ENCODE data around the gene CPSF6.
"Not testable (repeated sequence)": the region's sequence is repeated elsewhere in the genome, so short reads cannot be mapped to it uniquely, and the experiment has no call there.

The CPSF6 gene

DNA sequence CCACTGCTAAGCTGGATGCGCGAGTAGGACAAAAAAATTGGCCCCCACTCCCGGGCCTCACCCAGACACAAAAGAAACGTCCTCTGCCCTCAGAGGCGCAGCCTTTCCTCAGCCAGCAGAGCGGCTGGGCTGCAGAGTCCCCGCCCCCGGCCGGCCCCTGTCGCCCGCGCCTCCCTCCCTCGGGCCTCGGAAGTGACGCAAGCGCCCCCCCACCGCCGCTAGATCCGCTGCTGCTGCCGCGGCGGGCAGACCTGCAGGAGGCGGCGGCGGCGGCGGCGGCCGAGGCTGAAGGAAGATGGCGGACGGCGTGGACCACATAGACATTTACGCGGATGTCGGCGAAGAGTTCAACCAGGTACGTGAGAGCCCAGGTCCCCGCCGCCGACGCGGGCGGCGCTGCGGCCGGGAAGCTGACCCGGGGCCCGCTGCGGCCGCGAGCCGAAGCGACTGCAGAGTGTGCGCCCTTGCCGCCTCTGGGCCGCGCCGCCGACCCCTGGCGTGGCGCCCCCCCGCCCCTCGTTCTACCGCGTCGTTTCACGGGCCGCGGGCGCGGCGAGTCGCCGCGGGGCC lies at the start of gene CPSF6:
Gene CPSF6, plus strand, starts transcription at position 218 of the 570 bp plus-strand sequence. Its CDS starts 78 bp downstream, at position 296.
- DNase-seq: peak; percentile 93
- Mint-ChIP-seq H3K27ac (peak within 1 kb of the TSS; percentile 99), H3K9me3 (no peaks in the 10 kb centered on the region), H3K27me3 (no peaks in the 10 kb centered on the region), H3K4me1 (peaks cover 16 to 32% of the 10 kb centered on the region in 2 donors), H3K4me3 (peak within 1 kb of the TSS; percentile 96 to 97), H3K36me3 (peaks cover 4 to 15% of the 10 kb centered on the region in 2 donors)
- peak; percentile 93 to 95 for ATAC-seq (replicated peaks)

DNA sequence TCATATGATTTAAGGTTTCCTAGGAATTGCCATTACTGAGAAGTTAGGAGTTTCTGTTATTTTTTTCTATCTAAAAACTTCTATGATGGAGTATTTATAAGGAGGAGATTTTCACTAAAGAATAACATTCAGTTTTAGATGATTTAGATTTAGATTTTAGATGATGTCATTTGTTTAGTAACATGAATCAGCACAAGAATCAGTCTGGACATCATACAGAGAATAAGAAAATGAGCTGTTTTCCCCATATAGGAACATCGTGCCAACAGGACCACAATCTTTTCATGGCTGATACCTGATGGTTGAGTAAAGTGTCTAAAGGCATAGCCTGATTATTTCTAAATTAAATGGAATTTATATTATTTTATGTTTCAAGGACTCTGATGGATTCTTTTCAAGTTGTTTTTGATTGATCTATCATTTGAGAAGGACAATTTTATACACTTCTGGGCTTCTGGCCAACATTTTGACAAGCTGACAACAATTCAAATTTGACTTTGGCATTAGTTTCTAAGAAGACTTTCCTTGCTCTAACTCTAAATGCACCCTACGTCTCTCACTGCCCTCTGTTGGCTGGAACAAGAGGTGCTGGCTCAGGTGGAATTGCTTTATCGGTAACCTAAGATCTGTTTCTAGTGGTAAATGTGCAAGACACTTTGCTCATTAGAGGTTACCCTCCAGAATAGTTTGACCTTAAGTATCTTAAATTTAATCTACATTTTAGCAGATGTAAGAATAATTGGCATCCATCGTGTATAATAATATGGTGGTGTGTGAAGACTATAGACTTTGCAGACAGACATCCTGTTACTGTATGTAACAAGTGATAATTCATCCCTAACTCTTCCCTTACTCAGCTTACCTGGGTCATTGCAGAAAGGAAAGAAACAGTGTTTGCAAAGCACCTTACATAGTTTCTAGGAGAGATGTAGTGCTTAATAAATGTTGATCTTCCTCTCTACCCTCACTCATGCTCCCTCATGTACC lies 42.8 kb upstream of the CPSF6 start:
- no peaks in the 10 kb centered on the region for H3K4me1 Mint-ChIP-seq
- H3K27me3 Mint-ChIP-seq: peaks cover 0 to 4% of the 10 kb centered on the region in 2 donors
- H3K36me3 Mint-ChIP-seq: peaks cover 11 to 18% of the 10 kb centered on the region in 2 donors
- ATAC-seq (replicated peaks) (no peak), DNase-seq (no peak)
- no peak overlapping the region for H3K4me3 Mint-ChIP-seq
- no peak overlapping the region for H3K27ac Mint-ChIP-seq
- H3K9me3 Mint-ChIP-seq: peaks cover 37 to 38% of the 10 kb centered on the region in 2 donors

DNA sequence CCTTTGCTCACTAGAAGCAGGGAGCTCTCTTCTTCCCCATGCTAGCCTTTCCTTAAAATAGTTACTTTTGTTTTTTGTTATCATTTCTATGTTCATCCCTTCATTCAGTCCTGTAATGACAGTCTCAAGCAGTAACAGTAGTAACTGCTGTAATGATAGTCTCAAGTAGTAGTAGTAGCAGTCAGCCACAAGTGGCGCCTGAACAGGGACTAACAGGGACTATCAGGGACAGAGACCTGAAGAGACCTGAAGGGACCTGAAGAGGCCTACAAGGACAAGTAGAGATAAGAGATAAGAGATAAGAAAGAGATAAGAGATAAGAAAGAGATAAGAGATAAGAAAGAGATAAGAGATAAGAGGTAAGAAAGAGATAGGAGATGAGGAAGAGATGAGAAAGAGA lies 39.4 kb upstream of the CPSF6 start:
- Mint-ChIP-seq H3K27me3 (peaks cover 0 to 10% of the 10 kb centered on the region in 2 donors), H3K36me3 (peaks cover 8 to 13% of the 10 kb centered on the region in 2 donors), H3K9me3 (peaks cover 37 to 41% of the 10 kb centered on the region in 2 donors)
- not testable (repeated sequence) for ATAC-seq (replicated peaks); H3K4me3 Mint-ChIP-seq; H3K4me1 Mint-ChIP-seq; DNase-seq; H3K27ac Mint-ChIP-seq

- DNase-seq: no peak
- Mint-ChIP-seq H3K9me3 (peaks cover 41 to 43% of the 10 kb centered on the region in 2 donors), H3K4me3 (no peak overlapping the region), H3K36me3 (peaks cover 4 to 6% of the 10 kb centered on the region in 2 donors), H3K27me3 (peaks cover 0 to 10% of the 10 kb centered on the region in 2 donors), H3K27ac (no peak overlapping the region), H3K4me1 (no peaks in the 10 kb centered on the region)
- no peak for ATAC-seq (replicated peaks)
Observed at GRCh38 chr12:69204191-69204590, 35.2 kb upstream of the CPSF6 start.

DNA sequence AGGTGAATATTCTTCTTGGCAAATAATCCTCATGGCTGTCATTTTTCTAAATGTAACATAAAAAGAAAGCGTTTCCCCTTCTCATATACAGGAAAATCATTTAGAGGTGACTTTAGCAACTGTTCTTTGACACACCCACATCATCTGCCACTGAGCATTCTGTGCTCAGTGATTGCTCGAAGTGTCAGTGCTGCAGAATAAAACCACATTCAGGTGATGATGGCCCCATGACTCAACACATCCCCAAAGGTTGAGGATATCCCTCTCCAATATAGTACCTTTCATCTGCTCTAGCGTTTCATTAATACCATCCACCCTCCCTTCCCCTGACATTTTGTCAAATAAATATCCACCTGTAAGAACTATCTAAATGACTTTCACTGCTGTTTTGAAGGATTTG lies 28.7 kb upstream of the CPSF6 start:
- Mint-ChIP-seq H3K27ac (no peak overlapping the region), H3K4me3 (no peak overlapping the region), H3K27me3 (peaks cover 0 to 5% of the 10 kb centered on the region in 2 donors), H3K4me1 (no peaks in the 10 kb centered on the region), H3K36me3 (no peaks in the 10 kb centered on the region), H3K9me3 (peaks cover 12 to 14% of the 10 kb centered on the region in 2 donors)
- DNase-seq: no peak
- ATAC-seq (replicated peaks): no peak

- no peaks in the 10 kb centered on the region for H3K36me3 Mint-ChIP-seq
- no peak for DNase-seq
- ATAC-seq (replicated peaks): no peak
- H3K4me1 Mint-ChIP-seq: no peaks in the 10 kb centered on the region
- no peak overlapping the region for H3K27ac Mint-ChIP-seq
- peaks cover 0 to 5% of the 10 kb centered on the region in 2 donors for H3K27me3 Mint-ChIP-seq
- H3K9me3 Mint-ChIP-seq: peaks cover 12% of the 10 kb centered on the region in 2 donors
- no peak overlapping the region for H3K4me3 Mint-ChIP-seq
Observed at GRCh38 chr12:69211160-69211559, 28.2 kb upstream of the CPSF6 start.

DNA sequence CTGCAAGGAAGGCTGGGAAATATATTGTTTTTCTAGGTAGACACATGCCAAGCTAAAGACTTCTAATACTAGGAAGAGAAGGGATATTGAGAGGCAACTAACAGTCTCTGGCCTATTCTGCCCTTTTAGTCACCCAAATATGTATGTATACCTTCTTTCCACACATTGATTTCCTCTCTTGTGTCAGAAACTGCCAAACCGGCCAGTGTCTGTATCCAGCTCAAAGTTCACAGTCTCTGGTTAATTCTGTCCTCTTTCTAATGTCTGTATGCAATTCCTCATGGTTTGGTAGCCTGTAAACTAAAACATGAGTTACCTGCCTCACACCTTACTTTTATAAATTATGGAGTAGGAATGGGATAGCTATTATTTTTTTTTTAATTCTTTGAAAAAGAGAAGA lies 25.2 kb upstream of the CPSF6 start:
- no peaks in the 10 kb centered on the region for H3K4me1 Mint-ChIP-seq
- ATAC-seq (replicated peaks) (no peak), DNase-seq (no peak)
- peaks cover 0 to 5% of the 10 kb centered on the region in 2 donors for H3K27me3 Mint-ChIP-seq
- H3K4me3 Mint-ChIP-seq: no peak overlapping the region
- H3K36me3 Mint-ChIP-seq: no peaks in the 10 kb centered on the region
- H3K27ac Mint-ChIP-seq: no peak overlapping the region
- H3K9me3 Mint-ChIP-seq: no peaks in the 10 kb centered on the region

DNA sequence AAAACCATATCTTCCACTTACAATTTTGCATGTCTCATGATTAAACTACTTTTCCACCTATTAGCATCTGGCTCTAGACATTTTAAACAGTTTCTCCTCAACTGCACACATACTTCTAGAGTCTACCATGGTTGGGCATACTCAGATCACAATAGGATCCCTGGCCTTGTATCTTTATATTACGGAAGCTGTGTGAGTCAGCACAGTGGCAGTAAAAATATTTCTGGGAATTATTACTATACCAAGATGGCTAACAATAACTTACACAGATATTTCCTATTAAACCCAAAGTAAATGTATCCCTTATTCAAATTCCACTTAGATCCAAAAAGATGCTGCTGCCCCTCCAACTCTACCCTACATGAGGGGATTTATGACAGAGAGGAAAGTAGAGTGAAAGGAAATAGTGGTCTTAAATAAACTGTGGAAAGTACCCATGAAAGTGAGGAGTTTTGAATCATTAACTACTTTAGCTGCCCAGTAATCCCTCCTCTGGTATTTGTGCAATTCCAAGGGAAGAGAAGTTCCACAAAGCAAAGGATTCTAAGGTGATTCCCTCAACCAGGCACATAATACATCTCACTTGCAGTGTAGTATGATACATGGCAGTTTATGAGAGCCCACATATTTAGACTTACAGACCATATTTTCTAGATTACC lies 14.0 kb upstream of the CPSF6 start:
- H3K27ac Mint-ChIP-seq: no peak overlapping the region
- DNase-seq (no peak), ATAC-seq (replicated peaks) (no peak)
- H3K9me3 Mint-ChIP-seq: no peaks in the 10 kb centered on the region
- H3K4me1 Mint-ChIP-seq: no peaks in the 10 kb centered on the region
- peaks cover 7% of the 10 kb centered on the region in 2 donors for H3K27me3 Mint-ChIP-seq
- H3K36me3 Mint-ChIP-seq: no peaks in the 10 kb centered on the region
- H3K4me3 Mint-ChIP-seq: no peak overlapping the region

DNA sequence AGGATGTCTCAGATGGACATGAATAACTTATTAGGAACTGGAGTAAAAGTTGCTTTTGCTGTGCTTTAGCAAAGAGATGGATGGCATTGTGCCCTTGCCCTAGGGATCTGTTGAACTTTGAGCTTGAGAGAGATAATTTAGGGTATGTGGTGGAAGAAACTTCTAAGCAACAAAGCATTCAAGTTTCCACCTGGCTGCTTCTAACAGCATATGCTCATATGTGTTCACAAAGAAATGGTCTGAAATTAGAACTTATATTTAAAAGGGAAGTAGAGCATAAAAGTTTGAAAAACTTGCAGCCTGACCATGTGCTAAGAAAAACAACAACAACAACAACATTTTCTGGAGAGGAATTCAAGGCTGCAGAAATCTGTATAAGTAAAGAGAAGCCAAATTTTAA lies 7.9 kb upstream of the CPSF6 start:
- ATAC-seq (replicated peaks) (no peak), DNase-seq (no peak)
- Mint-ChIP-seq H3K36me3 (peaks cover 15 to 22% of the 10 kb centered on the region in 2 donors), H3K4me3 (no peak overlapping the region), H3K9me3 (peaks cover 13 to 19% of the 10 kb centered on the region in 2 donors), H3K27me3 (no peaks in the 10 kb centered on the region), H3K4me1 (no peaks in the 10 kb centered on the region), H3K27ac (no peak overlapping the region)

GRCh38 chr12:69238589-69239351 lies 599 bp upstream of the CPSF6 start:
- Mint-ChIP-seq H3K4me3 (peak overlapping the region; percentile 78 to 92), H3K27ac (peak overlapping the region; percentile 95), H3K36me3 (peaks cover 4 to 15% of the 10 kb centered on the region in 2 donors), H3K9me3 (no peaks in the 10 kb centered on the region), H3K4me1 (peaks cover 16 to 32% of the 10 kb centered on the region in 2 donors), H3K27me3 (no peaks in the 10 kb centered on the region)
- ATAC-seq (replicated peaks) (peak in 1 of 2 donors; percentile 2), DNase-seq (no peak)

GRCh38 chr12:69239922-69240630 lies 707 bp downstream of the CPSF6 start:
- Mint-ChIP-seq H3K27ac (peak overlapping the region; percentile 99), H3K4me1 (peaks cover 16 to 32% of the 10 kb centered on the region in 2 donors), H3K27me3 (no peaks in the 10 kb centered on the region), H3K36me3 (peaks cover 4 to 15% of the 10 kb centered on the region in 2 donors), H3K4me3 (peak overlapping the region; percentile 96 to 97), H3K9me3 (no peaks in the 10 kb centered on the region)
- peak; percentile 32 for DNase-seq
- peak; percentile 45 for ATAC-seq (replicated peaks)

GRCh38 chr12:69240631-69240995 lies 1.2 kb downstream of the CPSF6 start:
- Mint-ChIP-seq H3K9me3 (no peaks in the 10 kb centered on the region), H3K27ac (peak overlapping the region; percentile 99), H3K27me3 (no peaks in the 10 kb centered on the region), H3K36me3 (peaks cover 4 to 15% of the 10 kb centered on the region in 2 donors), H3K4me3 (peak overlapping the region; percentile 96 to 97), H3K4me1 (peaks cover 18 to 36% of the 10 kb centered on the region in 2 donors)
- ATAC-seq (replicated peaks) (no peak), DNase-seq (no peak)

GRCh38 chr12:69241438-69242092 lies 2.2 kb downstream of the CPSF6 start:
- Mint-ChIP-seq H3K36me3 (peaks cover 4 to 15% of the 10 kb centered on the region in 2 donors), H3K9me3 (no peaks in the 10 kb centered on the region), H3K4me3 (peak overlapping the region; percentile 25 to 96), H3K27ac (no peak overlapping the region), H3K27me3 (no peaks in the 10 kb centered on the region), H3K4me1 (peaks cover 19 to 41% of the 10 kb centered on the region in 2 donors)
- ATAC-seq (replicated peaks) (no peak), DNase-seq (no peak)

Data from stimulated activated naive B cell treated with anti-CD40 and anti-IgM and Interleukin-4, amounts not matched to agents 10 μg/mL and 1 μg/mL and 100 μg/mL, for 72 hours (primary cell).